Endothelial cell (in vitro differentiated cells): ENCODE measurements around the gene SPTB. TPM values are rescaled to one million over a fixed set of nuclear protein-coding genes. Genes with fewer than 3 reads are reported as not detected.

ENCODE experiments used
- DNase-seq: peaks from one replicate; pipeline ENCODE4 v3.0.0; 2021; ENCODE audit warnings: low spot score
- H3K27ac Mint-ChIP-seq: one replicate; pipeline ENCODE4 v1.8.0; 2021; ENCODE audit warnings: mixed read lengths, inconsistent platforms; ENCODE audit not compliant: unreplicated experiment
- H3K27me3 Mint-ChIP-seq: one replicate; pipeline ENCODE4 v1.8.0; 2021; ENCODE audit warnings: mild to moderate bottlenecking, moderate library complexity, mixed read lengths, inconsistent platforms; ENCODE audit not compliant: unreplicated experiment
- H3K36me3 Mint-ChIP-seq: one replicate; pipeline ENCODE4 v1.8.0; 2021; ENCODE audit warnings: mild to moderate bottlenecking, low read depth, mixed read lengths, inconsistent platforms; ENCODE audit not compliant: unreplicated experiment
- H3K4me1 Mint-ChIP-seq: one replicate; pipeline ENCODE4 v1.8.0; 2021; ENCODE audit warnings: mild to moderate bottlenecking, mixed read lengths, inconsistent platforms; ENCODE audit not compliant: unreplicated experiment
- H3K4me3 Mint-ChIP-seq: one replicate; pipeline ENCODE4 v1.8.0; 2021; ENCODE audit warnings: mild to moderate bottlenecking, mixed read lengths, inconsistent platforms; ENCODE audit not compliant: unreplicated experiment
- H3K9me3 Mint-ChIP-seq: one replicate; pipeline ENCODE4 v1.8.0; 2021; ENCODE audit warnings: mixed read lengths, inconsistent platforms; ENCODE audit not compliant: unreplicated experiment
- CTCF ChIP-seq: fragments of 200-600 bp; sonication (generic); IDR thresholded peaks from one replicate; pipeline ENCODE4 v1.5.0; 2021; ENCODE audit warnings: antibody characterized with exemption; ENCODE audit not compliant: unreplicated experiment
- total RNA-seq: library from RNA; stranded (reverse); fragmentation: NEBNext Ultra II Directional; extraction: Animal tissue kit (Norgen Biotek cat#: 25700); gene quantifications from one replicate; pipeline ENCODE4 v1.2.1, GENCODE V29; 2021; ENCODE audit not compliant: unreplicated experiment

The SPTB gene
- total RNA-seq, 1 donor from 2014 or later, result 0.08 TPM

- H3K27ac Mint-ChIP-seq, result no peak overlapping the region
- H3K4me3 Mint-ChIP-seq, result no peak overlapping the region
- no peaks in the 10 kb centered on the region for H3K9me3 Mint-ChIP-seq
- no peak for DNase-seq
- no peaks in the 10 kb centered on the region for H3K36me3 Mint-ChIP-seq
- TF ChIP-seq CTCF, result no peak
- H3K27me3 Mint-ChIP-seq, result peaks cover 5% of the 10 kb centered on the region
- H3K4me1 Mint-ChIP-seq, result peaks cover 8% of the 10 kb centered on the region
These were observed 15.4 kb downstream of the SPTB start for GRCh38 chr14:64864258-64864657.

GRCh38 chr14:64861916-64862315, 17.8 kb downstream of the SPTB start:
- no peak for DNase-seq
- no peak overlapping the region for H3K4me3 Mint-ChIP-seq
- TF ChIP-seq CTCF, result no peak
- no peak overlapping the region for H3K27ac Mint-ChIP-seq
- peaks cover 14% of the 10 kb centered on the region for H3K4me1 Mint-ChIP-seq
- H3K27me3 Mint-ChIP-seq, result peaks cover 3% of the 10 kb centered on the region
- no peaks in the 10 kb centered on the region for H3K36me3 Mint-ChIP-seq
- no peaks in the 10 kb centered on the region for H3K9me3 Mint-ChIP-seq

- peaks cover 3% of the 10 kb centered on the region for H3K27me3 Mint-ChIP-seq
- H3K9me3 Mint-ChIP-seq, result no peaks in the 10 kb centered on the region
- no peak overlapping the region for H3K4me3 Mint-ChIP-seq
- no peaks in the 10 kb centered on the region for H3K36me3 Mint-ChIP-seq
- H3K27ac Mint-ChIP-seq, result no peak overlapping the region
- H3K4me1 Mint-ChIP-seq, result peaks cover 14% of the 10 kb centered on the region
- no peak for DNase-seq
- no peak for TF ChIP-seq CTCF
These were observed 19.7 kb downstream of the SPTB start for GRCh38 chr14:64860039-64860438.

DNA sequence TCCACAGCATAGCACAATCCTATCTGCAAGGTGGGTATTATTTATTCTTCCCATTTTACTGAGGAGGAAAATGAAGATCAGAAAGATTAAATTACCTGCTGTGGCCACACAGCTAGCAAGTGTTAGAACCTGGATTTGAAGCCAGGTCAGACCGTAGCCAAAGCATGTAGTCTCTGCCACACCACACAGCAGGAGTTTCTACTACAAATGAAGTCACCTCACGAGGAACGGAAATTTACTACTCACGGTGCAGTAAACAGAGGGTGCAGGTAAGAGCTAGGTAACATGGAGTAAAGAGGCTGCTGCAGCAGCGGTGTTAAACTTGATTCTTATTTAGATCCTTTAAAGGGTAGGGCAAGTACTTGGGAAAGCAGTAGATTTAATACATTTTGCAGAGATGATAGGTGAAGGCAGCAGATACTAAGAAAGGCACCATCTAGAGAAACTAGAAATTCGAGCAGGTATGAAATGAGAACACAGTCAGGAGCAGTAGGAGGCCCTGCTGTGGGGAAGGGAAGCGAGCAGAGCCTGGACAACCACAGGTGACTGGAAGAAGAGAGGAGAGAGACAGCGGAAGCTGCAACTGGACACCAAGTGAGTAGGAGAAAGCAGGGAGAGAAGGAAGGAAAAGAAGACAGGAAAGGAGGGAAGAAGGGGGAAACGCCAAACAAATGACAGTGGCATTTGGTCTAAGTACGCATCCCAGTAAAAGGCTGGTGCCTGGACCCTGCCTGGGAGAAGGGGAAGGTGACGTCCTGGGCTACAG, 21.5 kb downstream of the SPTB start:
- H3K4me1 Mint-ChIP-seq, result peaks cover 18% of the 10 kb centered on the region

More for the DNA sequence above, 21.5 kb downstream of the SPTB start:
- Mint-ChIP-seq H3K9me3 (no peaks in the 10 kb centered on the region), H3K4me3 (no peak overlapping the region), H3K36me3 (no peaks in the 10 kb centered on the region), H3K27ac (no peak overlapping the region), H3K27me3 (peaks cover 8% of the 10 kb centered on the region)
- no peak for TF ChIP-seq CTCF
- DNase-seq, result no peak
